Astrocyte (in vitro differentiated cells and primary cell): ENCODE results near the gene ADAM19. TPM values are rescaled to one million over a fixed set of nuclear protein-coding genes. Genes with fewer than 3 reads are reported as not detected.

Experiments used
- DNase-seq: peaks from one replicate; pipeline ENCODE4 v3.0.0-alpha.2; 2010; ENCODE audit warnings: low read depth
- FAIRE-seq: peaks from 2 replicates; lab custom pipeline; 2011; peaks lifted over from hg19 to GRCh38; lab: Jason Lieb, UNC
- H2AFZ ChIP-seq: 2 replicates; pipeline ENCODE4 v1.6.0; 2012; ENCODE audit warnings: low read depth, low read length, inconsistent platforms
- H3K27ac ChIP-seq: 2 replicates; pipeline ENCODE4 v1.5.1; 2011; ENCODE audit warnings: low read depth, low read length, inconsistent platforms
- H3K27me3 ChIP-seq: 2 replicates; pipeline ENCODE4 v1.6.0; 2011; ENCODE audit warnings: low read length, inconsistent platforms; ENCODE audit not compliant: insufficient read depth
- H3K36me3 ChIP-seq: 2 replicates; pipeline ENCODE4 v1.5.1; 2011; ENCODE audit warnings: low read length, inconsistent platforms; ENCODE audit not compliant: insufficient read depth
- H3K4me1 ChIP-seq: 2 replicates; pipeline ENCODE4 v1.5.1; 2011; ENCODE audit warnings: low read length, inconsistent platforms; ENCODE audit not compliant: insufficient read depth
- H3K4me2 ChIP-seq: 2 replicates; pipeline ENCODE4 v1.6.0; 2012; ENCODE audit warnings: low read length, inconsistent platforms
- H3K4me3 ChIP-seq: 2 replicates; pipeline ENCODE4 v1.5.1; 2011; ENCODE audit warnings: low read depth, mild to moderate bottlenecking, low read length, inconsistent platforms; ENCODE audit not compliant: insufficient read depth
- H3K79me2 ChIP-seq: 2 replicates; pipeline ENCODE4 v1.6.0; 2012; ENCODE audit warnings: mild to moderate bottlenecking, low read length, inconsistent platforms; ENCODE audit not compliant: insufficient read depth
- H3K9ac ChIP-seq: 2 replicates; pipeline ENCODE4 v1.6.0; 2012; ENCODE audit warnings: mild to moderate bottlenecking, low read length, inconsistent platforms
- H3K9me3 ChIP-seq: 2 replicates; pipeline ENCODE4 v1.5.1; 2012; ENCODE audit warnings: low read depth, mild to moderate bottlenecking, low read length, inconsistent platforms; ENCODE audit not compliant: insufficient read depth
- H4K20me1 ChIP-seq: 2 replicates; pipeline ENCODE4 v1.6.0; 2012; ENCODE audit warnings: low read length, inconsistent platforms; ENCODE audit not compliant: insufficient read depth
- H3K27ac Mint-ChIP-seq: one replicate; pipeline ENCODE4 v1.8.0; 2021; ENCODE audit warnings: mild to moderate bottlenecking, mixed read lengths; ENCODE audit not compliant: unreplicated experiment
- H3K27me3 Mint-ChIP-seq: one replicate; pipeline ENCODE4 v1.8.0; 2021; ENCODE audit warnings: low read depth, mixed read lengths; ENCODE audit not compliant: unreplicated experiment
- H3K36me3 Mint-ChIP-seq: one replicate; pipeline ENCODE4 v1.8.0; 2021; ENCODE audit warnings: low read depth, mixed read lengths; ENCODE audit not compliant: unreplicated experiment
- H3K4me1 Mint-ChIP-seq: one replicate; pipeline ENCODE4 v1.8.0; 2021; ENCODE audit warnings: low read depth, mixed read lengths; ENCODE audit not compliant: unreplicated experiment
- H3K4me3 Mint-ChIP-seq: one replicate; pipeline ENCODE4 v1.8.0; 2021; ENCODE audit warnings: mild to moderate bottlenecking, moderate library complexity, mixed read lengths; ENCODE audit not compliant: unreplicated experiment
- H3K9me3 Mint-ChIP-seq: one replicate; pipeline ENCODE4 v1.8.0; 2021; ENCODE audit warnings: mild to moderate bottlenecking, mixed read lengths; ENCODE audit not compliant: unreplicated experiment
- CTCF ChIP-seq: IDR thresholded peaks from 2 replicates; pipeline ENCODE4 v1.5.1; 2011; ENCODE audit warnings: low read depth, mild to moderate bottlenecking, inconsistent platforms, low read length, moderate library complexity; ENCODE audit not compliant: insufficient read depth
- EZH2 ChIP-seq: IDR thresholded peaks from 2 replicates; pipeline ENCODE4 v1.6.1; 2012; ENCODE audit warnings: mild to moderate bottlenecking, low read length, inconsistent platforms; ENCODE audit not compliant: insufficient read depth
- total RNA-seq: library from RNA; stranded (reverse); gene quantifications from 2 replicates; pipeline ENCODE4 v1.2.1, GENCODE V29; 2021

The ADAM19 gene
- total RNA-seq, 1 donor from 2014 or later: 316 TPM

GRCh38 chr5:157533011-157533481 is 42.5 kb downstream of the ADAM19 start:
- Mint-ChIP-seq H3K4me3 (no peak overlapping the region), H3K27me3 (no peaks in the 10 kb centered on the region), H3K4me1 (peaks cover 18% of the 10 kb centered on the region), H3K36me3 (peaks cover 55% of the 10 kb centered on the region), H3K27ac (peak overlapping the region; percentile 28), H3K9me3 (no peaks in the 10 kb centered on the region)
- Histone ChIP-seq H3K4me3 (no peak overlapping the region), H3K36me3 (peaks cover 78% of the 10 kb centered on the region), H3K27ac (no peak overlapping the region), H3K27me3 (no peaks in the 10 kb centered on the region), H2AFZ (no peak overlapping the region), H3K4me2 (no peak overlapping the region), H4K20me1 (peaks cover 94% of the 10 kb centered on the region), H3K79me2 (peaks cover 99% of the 10 kb centered on the region), H3K9ac (no peak overlapping the region), H3K9me3 (no peaks in the 10 kb centered on the region), H3K4me1 (peaks cover 15% of the 10 kb centered on the region)
- no peak for FAIRE-seq
- TF ChIP-seq CTCF: no peak
- TF ChIP-seq EZH2: no peak
- no peak for DNase-seq

- Mint-ChIP-seq H3K36me3 (peaks cover 58% of the 10 kb centered on the region), H3K27ac (peak overlapping the region; percentile 59), H3K27me3 (no peaks in the 10 kb centered on the region), H3K4me1 (peaks cover 19% of the 10 kb centered on the region), H3K9me3 (no peaks in the 10 kb centered on the region), H3K4me3 (no peak overlapping the region)
- Histone ChIP-seq H4K20me1 (peaks cover 96% of the 10 kb centered on the region), H3K4me3 (no peak overlapping the region), H3K4me2 (no peak overlapping the region), H3K4me1 (peaks cover 15% of the 10 kb centered on the region), H3K36me3 (peaks cover 81% of the 10 kb centered on the region), H3K27ac (no peak overlapping the region), H3K9ac (no peak overlapping the region), H3K9me3 (no peaks in the 10 kb centered on the region), H2AFZ (no peak overlapping the region), H3K27me3 (no peaks in the 10 kb centered on the region), H3K79me2 (peaks cover 99% of the 10 kb centered on the region)
- TF ChIP-seq EZH2: no peak
- FAIRE-seq (no peak), DNase-seq (no peak)
These were observed 43.6 kb downstream of the ADAM19 start for GRCh38 chr5:157532022-157532421.

- DNase-seq: no peak
- Histone ChIP-seq H3K9ac (no peak overlapping the region), H3K4me3 (no peak overlapping the region), H3K27ac (no peak overlapping the region), H3K4me1 (peaks cover 8% of the 10 kb centered on the region), H2AFZ (no peak overlapping the region), H3K27me3 (no peaks in the 10 kb centered on the region), H3K79me2 (peaks cover 99% of the 10 kb centered on the region), H4K20me1 (peaks cover 96% of the 10 kb centered on the region), H3K9me3 (no peaks in the 10 kb centered on the region), H3K4me2 (no peak overlapping the region), H3K36me3 (peaks cover 72% of the 10 kb centered on the region)
- Mint-ChIP-seq H3K27ac (no peak overlapping the region), H3K4me3 (no peak overlapping the region), H3K9me3 (no peaks in the 10 kb centered on the region), H3K4me1 (peaks cover 15% of the 10 kb centered on the region), H3K36me3 (peaks cover 48% of the 10 kb centered on the region), H3K27me3 (no peaks in the 10 kb centered on the region)
- no peak for FAIRE-seq
- TF ChIP-seq CTCF (no peak), EZH2 (no peak)
These were observed 45.2 kb downstream of the ADAM19 start for GRCh38 chr5:157530226-157530972.
